Glomerular visceral epithelial cell (primary cell): ENCODE data around the gene CELSR1.

Source experiments
- DNase-seq: peaks from one replicate; pipeline ENCODE4 v3.0.0-alpha.2; 2016; ENCODE audit errors: extremely low spot score

The CELSR1 gene

DNA sequence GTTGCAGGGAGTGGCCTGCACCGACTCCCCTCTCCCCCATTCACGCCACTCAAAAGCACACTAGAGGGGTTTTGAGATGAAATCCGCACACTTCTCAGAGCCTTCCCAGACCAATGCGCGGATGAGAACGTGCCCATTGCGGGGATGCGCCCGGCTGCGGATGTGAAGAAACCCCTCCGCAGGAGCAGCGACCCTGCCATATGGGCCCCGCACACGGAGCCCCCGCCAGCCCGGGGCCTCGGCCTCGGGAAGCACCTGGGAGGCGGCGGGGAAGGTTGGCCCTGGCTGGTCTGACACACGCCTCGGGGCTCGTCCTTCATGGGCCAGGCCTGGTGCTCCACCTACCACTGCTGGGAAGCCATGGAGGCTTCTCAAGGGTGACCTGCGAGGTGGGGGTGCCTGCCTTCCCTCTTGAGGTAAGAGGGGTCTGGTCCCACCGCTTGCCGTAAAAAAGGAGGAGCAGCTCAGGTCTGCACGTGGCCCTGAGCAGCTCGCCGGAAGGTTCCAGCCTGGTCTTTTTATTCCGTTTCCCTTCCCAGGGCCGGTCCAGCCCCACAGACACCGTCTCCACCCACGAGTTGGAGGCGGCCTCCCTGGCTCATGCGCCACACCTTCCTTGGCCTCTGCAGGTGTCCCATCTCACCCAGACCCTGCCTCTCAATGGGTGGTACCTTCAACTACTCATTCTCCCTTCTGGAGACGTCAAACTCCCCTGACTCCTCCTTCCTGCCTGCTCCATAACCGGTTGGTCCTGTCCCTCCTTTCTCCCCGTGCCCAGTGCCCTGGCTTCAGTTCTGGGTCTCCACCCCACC is 162.6 kb downstream of the CELSR1 start:
- no peak for DNase-seq

- peak; percentile 90 for DNase-seq
These were observed 163.3 kb downstream of the CELSR1 start for GRCh38 chr22:46373921-46374662.

GRCh38 chr22:46373159-46373558 is 164.3 kb downstream of the CELSR1 start:
- no peak for DNase-seq

DNA sequence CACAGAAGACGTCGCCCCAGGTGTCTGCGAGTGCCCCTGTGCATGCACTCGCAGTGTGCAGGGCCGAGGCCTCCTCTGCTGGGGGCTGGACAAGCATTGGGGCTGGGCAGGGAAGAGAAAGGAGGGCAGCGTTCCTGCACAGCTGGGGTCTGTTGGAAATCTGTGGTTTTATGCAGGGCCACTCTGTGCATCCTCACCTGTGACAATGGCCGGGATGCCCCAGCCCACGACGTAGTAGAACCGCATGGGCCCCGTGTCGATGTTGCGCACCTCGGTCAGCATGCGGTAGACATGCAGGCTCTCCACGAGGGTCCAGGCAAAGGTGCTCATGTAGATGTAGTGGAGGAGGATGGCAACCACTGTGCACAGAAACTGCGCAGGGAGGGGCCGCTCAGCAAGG is 164.7 kb downstream of the CELSR1 start:
- no peak for DNase-seq

DNA sequence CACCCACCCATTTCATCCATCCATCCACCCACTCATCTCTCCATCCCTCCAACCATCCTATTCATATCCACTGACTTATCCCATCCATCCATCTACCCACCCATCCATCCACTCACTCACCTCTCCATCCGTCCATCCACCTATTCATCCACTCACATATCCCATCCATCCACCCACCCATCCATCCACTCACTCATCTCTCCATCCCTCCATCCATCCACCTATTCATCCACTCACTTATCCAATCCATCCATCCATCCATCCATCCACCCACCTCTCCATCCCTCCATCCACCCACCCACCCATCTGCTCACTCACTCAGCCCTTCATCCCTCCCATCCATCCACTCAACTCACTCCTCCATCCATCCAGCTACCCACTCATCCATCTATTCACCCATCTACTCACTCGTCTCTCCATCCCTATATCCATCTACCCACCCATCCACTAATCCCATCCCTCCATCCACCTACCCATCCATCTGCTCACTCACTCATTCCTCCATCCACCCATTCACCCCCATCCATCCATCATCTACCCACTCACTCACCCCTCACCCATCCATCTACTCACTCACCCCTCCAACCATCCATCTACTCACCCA is 165.7 kb downstream of the CELSR1 start:
- no peak for DNase-seq

GRCh38 chr22:46370584-46371291 is 166.7 kb downstream of the CELSR1 start:
- DNase-seq: no peak

- no peak for DNase-seq
These were observed 167.5 kb downstream of the CELSR1 start for GRCh38 chr22:46369716-46370583.

DNA sequence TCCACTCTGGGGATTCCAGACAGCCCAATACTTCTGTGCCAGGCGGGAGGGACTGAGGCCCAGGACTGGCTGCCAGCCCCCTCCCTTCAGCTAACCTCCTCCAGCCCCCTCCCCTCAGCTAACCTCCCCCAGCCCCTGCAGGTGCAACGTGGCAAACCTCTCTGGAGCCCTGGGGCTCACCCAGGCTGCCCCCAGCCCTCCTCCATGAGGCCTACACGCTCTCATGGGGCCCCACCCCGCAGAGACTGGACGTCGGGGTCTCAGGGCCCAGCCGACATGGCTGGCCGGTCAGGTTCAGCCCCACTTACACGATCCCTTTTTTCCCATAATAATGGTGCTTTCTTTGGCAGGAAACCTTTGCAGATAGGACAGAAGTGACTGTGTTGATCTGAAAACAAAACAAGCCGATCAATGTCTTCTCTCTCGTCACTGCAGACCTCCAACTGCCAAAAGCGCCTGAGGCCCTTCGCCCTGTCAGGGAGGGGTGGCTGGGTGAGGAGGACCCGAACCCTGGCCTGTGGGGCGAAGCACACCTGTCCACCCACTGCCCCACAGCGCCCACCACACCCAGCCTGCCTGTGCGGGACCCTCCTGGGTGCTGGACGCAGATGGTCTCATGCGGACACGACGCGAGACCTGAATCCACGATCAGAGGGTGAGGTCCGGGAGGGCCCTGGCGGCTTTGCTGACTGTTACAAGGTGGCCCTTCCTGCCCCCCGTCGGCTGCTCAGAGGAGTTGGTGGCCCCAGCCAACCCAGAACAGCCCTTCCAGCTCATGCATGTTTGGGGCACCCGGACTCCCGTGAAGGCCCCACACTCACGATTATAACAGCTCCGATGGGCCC is 168.3 kb downstream of the CELSR1 start:
- DNase-seq: no peak

GRCh38 chr22:46368422-46368821 is 169.0 kb downstream of the CELSR1 start:
- DNase-seq: no peak

- DNase-seq: peak; percentile 44
These were observed 169.7 kb downstream of the CELSR1 start for GRCh38 chr22:46367707-46368191.

DNA sequence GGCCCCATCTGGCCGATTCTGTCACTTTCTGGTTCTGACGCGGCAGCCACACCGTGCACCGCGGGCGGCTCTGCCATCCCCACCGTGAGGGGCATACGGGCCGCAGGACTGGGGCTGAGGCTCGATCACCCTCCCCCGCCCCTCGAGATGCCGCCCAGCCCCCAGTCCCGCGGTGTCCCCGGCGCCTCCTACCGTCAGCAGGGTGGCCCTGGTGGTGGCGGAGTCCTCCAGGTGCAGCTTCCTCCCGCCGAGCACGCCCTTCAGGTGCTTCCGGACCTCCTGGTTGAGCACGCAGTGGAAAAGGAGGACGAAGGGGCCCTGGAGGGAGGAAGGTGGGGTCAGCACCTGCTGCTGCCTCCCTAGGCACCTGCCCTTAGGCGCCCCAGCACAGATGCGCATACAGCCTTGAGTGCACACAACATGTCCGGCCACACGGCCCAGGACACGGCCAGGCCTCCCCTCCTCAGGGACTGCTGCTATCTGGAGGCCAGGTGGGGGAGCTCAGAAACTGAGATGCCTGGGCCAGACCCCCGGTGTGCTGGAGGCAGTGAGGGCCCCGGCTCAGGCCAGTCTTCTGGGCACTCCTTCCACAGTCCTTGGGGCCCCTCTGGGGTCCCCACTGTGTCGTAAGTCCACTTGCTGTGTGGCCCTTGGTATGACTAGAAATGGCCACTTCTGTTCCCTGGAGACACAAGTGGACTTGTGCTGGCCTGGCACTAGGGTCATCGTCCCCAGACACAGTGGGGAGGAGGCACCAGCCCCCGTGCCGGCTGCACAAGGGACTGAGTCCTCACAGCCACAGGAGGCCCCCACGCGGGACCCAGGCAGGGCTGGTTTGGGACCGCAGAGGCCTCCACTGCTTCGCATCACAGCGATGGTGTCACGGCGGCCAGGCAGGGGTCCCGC is 170.4 kb downstream of the CELSR1 start:
- no peak for DNase-seq

GRCh38 chr22:46366327-46366731 is 171.1 kb downstream of the CELSR1 start:
- no peak for DNase-seq

GRCh38 chr22:46365166-46365624 is 172.2 kb downstream of the CELSR1 start:
- no peak for DNase-seq

- no peak for DNase-seq
These were observed 172.9 kb downstream of the CELSR1 start for GRCh38 chr22:46364341-46365165.

DNA sequence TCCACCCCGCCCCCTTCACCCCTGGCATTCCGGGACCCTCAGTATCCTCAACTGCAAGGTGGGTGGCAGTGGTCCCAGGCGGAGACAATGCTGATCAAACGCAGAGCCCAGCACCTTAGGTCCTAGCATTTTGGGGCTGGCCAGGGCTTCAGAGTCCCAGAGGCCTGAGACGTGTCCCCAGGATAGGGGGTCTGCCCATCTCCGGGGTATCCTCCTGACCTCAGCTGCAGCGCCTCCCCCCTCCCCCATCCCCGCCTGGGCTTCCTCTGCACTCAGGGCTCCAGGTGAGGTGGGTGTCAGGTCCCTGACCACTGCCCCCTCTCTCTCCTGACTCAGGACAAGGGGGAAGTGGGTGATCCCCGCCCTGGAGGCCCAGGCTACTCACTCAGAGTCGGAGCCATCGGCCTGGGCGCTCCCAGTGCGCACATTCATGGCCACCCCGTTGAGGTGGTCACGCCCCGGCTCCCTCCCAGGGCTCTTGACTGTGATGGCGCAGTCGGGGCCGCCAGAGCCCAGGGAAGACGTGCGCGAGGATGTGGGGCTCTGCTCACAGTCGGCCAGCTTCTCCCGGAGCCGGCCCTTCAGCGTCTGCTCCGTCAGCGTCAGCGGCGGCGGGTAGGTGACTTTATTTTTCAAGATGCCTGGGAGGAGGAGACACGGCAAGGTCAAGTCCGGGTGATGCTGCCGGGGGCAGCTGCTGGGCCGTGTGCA is 173.7 kb downstream of the CELSR1 start:
- DNase-seq: no peak

DNA sequence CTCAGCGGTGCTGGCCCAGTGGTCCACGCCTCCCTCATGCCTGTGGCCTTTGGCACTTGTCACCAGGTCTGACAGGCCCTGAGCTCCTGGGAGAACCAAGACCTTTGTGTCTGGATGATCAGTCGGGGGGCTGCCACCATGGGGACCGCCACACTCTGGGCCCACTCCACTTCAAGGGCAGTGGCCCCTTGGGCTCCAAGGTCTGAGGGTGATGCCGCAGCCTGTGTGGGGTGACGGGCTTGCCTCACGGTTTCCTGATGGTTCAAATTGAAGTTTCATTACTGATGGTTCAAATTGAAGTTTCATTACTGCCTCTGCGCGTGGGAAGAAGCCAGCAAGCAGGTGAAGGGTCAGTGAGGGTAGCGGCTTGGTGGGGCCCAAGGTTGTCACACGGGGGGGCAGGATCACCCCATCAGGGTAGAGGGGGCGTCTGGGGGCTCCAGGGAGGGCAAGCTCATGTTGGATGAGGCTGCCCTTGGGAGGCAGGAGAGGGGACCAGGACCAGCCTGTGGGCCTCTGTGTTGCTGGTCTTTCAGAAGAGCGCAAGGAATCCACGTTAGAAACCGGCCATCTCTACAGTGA is 174.4 kb downstream of the CELSR1 start:
- no peak for DNase-seq
